Measurements from ENCODE around the gene SMG6. TPM values are rescaled to one million over a fixed set of nuclear protein-coding genes. Genes with fewer than 3 reads are reported as not detected.

SMG6 gene
- total RNA-seq, 1 donor from 2014 or later = 38.1 TPM

DNA sequence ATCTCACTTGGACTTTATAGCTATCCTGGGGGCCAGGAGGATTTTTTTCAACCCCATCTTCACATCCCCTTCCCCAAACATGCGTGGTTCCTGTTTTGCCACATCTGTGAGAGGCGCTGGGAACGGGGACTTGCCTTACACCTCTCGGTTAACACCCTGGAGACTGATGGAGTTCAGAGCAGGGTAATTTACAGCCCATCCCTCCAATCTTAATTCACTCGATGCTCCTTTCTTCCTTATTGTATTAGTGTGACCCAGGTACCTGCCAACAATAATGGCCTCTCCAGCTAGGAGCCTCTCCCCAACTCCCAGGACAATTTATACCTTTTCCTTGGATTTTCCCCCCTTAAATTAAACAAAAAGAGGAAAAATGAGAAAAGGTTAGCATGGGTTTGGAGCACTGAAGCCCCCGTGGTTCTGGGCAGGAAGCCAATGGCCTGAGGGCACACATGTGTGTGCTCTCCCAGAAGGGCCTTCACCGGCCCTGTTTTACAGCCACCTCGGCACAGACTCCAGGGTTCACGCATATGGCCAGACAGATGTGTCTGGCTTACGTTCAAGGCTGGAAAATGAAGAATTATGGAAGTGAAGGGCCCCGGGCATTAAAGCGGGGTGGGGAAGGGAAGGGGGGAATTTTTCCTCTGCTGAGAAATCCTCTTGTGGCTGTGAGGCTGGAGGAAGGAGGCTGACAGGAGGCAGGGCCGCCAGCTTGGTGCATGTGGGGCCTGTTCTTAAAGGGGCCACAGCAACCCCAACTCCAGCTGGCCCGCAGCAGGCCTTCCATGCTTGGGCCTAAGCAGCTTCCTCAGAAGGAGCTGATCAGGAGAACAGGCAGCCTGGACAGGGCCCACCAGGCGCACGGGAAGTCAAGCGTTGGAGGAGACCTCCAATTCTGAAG, 227.2 kb downstream of the SMG6 start:
- no peak overlapping the region for H3K4me3 Mint-ChIP-seq (ENCODE audit: unreplicated experiment)
- peaks cover 7% of the 10 kb centered on the region for H3K4me1 Mint-ChIP-seq (ENCODE audit: unreplicated experiment)
- H3K27ac Mint-ChIP-seq (ENCODE audit: unreplicated experiment) = no peak overlapping the region
- no peak for DNase-seq (ENCODE audit: low spot score)
- peaks cover 22% of the 10 kb centered on the region for H3K36me3 Mint-ChIP-seq (ENCODE audit: low read depth, unreplicated experiment)
- H3K9me3 Mint-ChIP-seq (ENCODE audit: unreplicated experiment) = no peaks in the 10 kb centered on the region
- H3K27me3 Mint-ChIP-seq (ENCODE audit: unreplicated experiment) = peaks cover 4% of the 10 kb centered on the region
- TF ChIP-seq, protein P1, sequence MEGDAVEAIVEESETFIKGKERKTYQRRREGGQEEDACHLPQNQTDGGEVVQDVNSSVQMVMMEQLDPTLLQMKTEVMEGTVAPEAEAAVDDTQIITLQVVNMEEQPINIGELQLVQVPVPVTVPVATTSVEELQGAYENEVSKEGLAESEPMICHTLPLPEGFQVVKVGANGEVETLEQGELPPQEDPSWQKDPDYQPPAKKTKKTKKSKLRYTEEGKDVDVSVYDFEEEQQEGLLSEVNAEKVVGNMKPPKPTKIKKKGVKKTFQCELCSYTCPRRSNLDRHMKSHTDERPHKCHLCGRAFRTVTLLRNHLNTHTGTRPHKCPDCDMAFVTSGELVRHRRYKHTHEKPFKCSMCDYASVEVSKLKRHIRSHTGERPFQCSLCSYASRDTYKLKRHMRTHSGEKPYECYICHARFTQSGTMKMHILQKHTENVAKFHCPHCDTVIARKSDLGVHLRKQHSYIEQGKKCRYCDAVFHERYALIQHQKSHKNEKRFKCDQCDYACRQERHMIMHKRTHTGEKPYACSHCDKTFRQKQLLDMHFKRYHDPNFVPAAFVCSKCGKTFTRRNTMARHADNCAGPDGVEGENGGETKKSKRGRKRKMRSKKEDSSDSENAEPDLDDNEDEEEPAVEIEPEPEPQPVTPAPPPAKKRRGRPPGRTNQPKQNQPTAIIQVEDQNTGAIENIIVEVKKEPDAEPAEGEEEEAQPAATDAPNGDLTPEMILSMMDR (IDR thresholded peaks at IDR 0.05; ENCODE audit: unreplicated experiment) = no peak

DNA sequence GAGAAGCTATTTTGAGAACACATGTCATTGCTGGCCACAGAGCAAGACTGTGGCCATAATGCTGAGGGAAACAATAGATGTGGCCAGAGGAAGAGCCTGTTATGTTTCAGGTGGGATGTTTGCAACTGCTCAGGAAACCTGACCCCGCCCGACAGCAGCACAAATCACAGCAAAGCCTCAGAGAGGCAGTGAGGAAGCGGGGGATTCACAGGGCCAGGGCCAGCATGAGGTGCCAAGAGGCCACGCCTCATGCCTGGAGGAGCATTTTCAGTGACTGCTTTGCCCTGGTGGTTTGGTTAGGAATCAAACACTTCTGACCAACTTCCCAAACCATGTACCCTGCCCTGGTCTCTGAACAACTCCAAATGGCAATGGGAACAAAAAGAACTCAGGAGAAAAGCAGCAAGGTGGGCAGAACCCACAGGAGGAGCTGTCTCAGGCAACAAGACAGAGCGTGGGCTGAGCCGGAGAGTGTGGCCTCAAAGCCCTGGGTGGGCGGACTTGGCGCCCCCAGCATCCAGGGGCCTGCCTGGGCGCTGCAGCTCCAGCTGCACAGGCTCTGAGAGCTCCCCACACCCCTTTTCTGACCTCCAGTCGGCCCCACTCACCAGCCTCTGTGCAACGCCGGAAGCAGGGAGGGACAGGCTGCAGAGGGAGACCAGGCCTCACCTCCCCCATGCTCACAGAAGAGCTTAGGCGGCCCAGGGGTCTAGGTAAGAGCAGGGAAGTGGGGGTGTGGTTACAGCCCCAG, 228.1 kb downstream of the SMG6 start:
- no peaks in the 10 kb centered on the region for H3K9me3 Mint-ChIP-seq (ENCODE audit: unreplicated experiment)
- peaks cover 22% of the 10 kb centered on the region for H3K36me3 Mint-ChIP-seq (ENCODE audit: low read depth, unreplicated experiment)
- TF ChIP-seq, protein P1 (IDR thresholded peaks at IDR 0.05; ENCODE audit: unreplicated experiment) = no peak
- DNase-seq (ENCODE audit: low spot score) = no peak
- H3K4me3 Mint-ChIP-seq (ENCODE audit: unreplicated experiment) = no peak overlapping the region
- H3K4me1 Mint-ChIP-seq (ENCODE audit: unreplicated experiment) = peaks cover 15% of the 10 kb centered on the region
- no peak overlapping the region for H3K27ac Mint-ChIP-seq (ENCODE audit: unreplicated experiment)
- H3K27me3 Mint-ChIP-seq (ENCODE audit: unreplicated experiment) = peaks cover 4% of the 10 kb centered on the region

DNA sequence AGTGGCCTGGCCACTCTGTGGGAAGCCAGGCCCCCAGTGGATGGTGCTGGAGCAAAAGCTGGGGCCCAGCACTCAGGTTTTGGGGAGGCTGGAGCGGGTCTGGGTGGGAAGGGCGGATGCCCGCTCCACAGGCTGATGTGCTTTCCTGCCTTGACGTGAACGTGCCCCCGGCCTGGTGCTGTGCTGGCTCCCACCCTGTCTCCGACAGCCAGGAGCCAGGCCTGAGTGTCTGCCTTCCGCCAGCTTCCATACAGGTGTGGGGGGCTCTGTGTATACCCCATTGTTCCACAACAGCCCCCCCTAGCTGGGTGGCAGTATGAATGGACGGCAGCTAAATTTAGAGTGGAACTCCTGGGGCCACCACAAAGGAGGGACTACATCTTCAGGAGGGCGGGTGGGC, 228.7 kb downstream of the SMG6 start:
- Mint-ChIP-seq H3K27me3 (ENCODE audit: unreplicated experiment) (peaks cover 4% of the 10 kb centered on the region), H3K36me3 (ENCODE audit: low read depth, unreplicated experiment) (peaks cover 22% of the 10 kb centered on the region), H3K9me3 (ENCODE audit: unreplicated experiment) (no peaks in the 10 kb centered on the region), H3K27ac (ENCODE audit: unreplicated experiment) (no peak overlapping the region), H3K4me1 (ENCODE audit: unreplicated experiment) (peaks cover 16% of the 10 kb centered on the region), H3K4me3 (ENCODE audit: unreplicated experiment) (no peak overlapping the region)
- DNase-seq (ENCODE audit: low spot score) = no peak
- TF ChIP-seq, protein P1 (IDR thresholded peaks at IDR 0.05; ENCODE audit: unreplicated experiment) = no peak

DNA sequence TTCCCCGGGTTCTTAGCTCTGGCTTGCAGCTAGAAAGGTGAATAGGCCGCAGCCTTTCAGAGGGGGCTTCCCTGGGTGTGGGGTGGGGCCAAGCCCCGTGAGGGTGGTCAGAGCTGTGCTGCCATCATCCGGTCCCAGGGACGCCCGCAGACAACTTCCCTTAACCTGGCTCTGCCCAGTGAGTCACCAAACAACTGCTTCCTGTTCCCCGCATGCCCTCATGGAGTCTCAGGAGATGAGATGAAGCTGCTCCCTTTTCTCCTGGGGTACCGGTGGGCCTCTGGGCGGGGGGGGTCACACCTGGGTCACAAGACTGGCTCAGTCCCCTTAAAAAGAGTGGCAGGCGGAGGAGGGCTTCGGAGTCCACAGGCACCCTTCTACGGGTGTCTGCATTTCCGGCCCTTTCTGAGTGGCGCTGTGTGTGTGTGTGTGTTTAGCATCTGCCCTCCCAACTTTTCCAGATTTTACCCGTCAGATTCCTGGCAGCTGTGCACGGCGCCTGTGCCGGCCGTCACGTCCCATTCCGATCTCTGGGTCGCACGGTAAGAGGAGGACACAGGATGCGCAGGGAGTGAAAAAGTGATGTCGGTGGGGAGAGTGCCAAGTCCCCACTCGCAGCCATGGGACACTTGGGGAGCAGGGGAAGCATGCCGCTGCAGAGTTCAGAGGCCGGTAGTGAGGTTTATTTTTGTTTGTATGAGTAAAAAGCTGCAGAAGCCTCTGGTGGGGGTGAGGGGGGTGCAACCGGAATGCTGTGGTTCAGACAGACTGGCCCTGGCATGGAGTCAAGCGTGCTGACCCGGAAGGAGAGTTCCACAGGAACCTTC, 231.9 kb downstream of the SMG6 start:
- TF ChIP-seq, protein P1 (IDR thresholded peaks at IDR 0.05; ENCODE audit: unreplicated experiment) = no peak
- H3K4me3 Mint-ChIP-seq (ENCODE audit: unreplicated experiment) = no peak overlapping the region

More for the DNA sequence above, 231.9 kb downstream of the SMG6 start:
- Mint-ChIP-seq H3K27me3 (ENCODE audit: unreplicated experiment) (peaks cover 5% of the 10 kb centered on the region), H3K9me3 (ENCODE audit: unreplicated experiment) (no peaks in the 10 kb centered on the region), H3K4me1 (ENCODE audit: unreplicated experiment) (peaks cover 31% of the 10 kb centered on the region), H3K27ac (ENCODE audit: unreplicated experiment) (peak overlapping the region; percentile 21), H3K36me3 (ENCODE audit: low read depth, unreplicated experiment) (peaks cover 11% of the 10 kb centered on the region)
- no peak for DNase-seq (ENCODE audit: low spot score)

Data from endothelial cell (in vitro differentiated cells).